GM12864 (cell line): ENCODE results near the gene ROR1.

ENCODE experiments used
- DNase-seq: peaks from one replicate; pipeline ENCODE4 v3.0.0-alpha.2; 2011; ENCODE audit warnings: low read depth
- H3K4me3 ChIP-seq: 2 replicates; pipeline ENCODE4 v1.5.1; 2011; ENCODE audit warnings: mild to moderate bottlenecking, low read depth, low read length, control low read depth
- TF ChIP-seq, protein P1 (sequence below): IDR thresholded peaks from 2 replicates; pipeline ENCODE4 v1.5.1; 2011; ENCODE audit warnings: low read depth, mild to moderate bottlenecking, moderate library complexity, low read length, control low read depth, inconsistent platforms; ENCODE audit errors: missing control alignments

The ROR1 gene

DNA sequence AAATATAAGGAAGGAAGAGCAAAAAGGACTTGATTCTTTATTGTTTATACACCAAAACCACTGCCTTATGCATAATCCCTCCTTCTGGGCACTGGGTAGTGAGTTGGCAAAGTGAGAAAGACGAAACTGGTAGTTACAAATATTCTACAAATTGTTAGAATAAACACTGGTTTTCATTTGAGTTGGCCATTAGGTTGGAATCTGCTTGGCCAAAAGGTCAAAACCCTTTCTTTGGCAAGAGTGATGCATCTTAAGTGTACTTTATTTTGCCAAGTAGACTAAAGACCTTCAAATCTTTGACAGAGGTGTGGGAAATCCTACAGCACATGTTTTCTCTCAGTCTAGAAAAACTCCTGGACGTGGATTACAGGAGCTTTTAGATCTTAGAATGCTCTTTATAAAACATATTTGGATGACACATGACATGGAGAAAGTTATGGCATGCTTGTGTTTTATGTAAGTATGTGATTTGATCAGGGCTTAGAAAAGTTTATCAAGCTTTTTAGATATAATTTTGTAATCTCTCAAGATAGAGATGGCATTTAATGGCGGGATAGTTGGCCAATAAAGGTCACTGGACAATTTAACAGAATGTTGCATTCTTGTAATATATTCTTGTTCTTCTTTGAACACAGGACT lies 120.9 kb downstream of the ROR1 start:
- TF ChIP-seq, protein P1, sequence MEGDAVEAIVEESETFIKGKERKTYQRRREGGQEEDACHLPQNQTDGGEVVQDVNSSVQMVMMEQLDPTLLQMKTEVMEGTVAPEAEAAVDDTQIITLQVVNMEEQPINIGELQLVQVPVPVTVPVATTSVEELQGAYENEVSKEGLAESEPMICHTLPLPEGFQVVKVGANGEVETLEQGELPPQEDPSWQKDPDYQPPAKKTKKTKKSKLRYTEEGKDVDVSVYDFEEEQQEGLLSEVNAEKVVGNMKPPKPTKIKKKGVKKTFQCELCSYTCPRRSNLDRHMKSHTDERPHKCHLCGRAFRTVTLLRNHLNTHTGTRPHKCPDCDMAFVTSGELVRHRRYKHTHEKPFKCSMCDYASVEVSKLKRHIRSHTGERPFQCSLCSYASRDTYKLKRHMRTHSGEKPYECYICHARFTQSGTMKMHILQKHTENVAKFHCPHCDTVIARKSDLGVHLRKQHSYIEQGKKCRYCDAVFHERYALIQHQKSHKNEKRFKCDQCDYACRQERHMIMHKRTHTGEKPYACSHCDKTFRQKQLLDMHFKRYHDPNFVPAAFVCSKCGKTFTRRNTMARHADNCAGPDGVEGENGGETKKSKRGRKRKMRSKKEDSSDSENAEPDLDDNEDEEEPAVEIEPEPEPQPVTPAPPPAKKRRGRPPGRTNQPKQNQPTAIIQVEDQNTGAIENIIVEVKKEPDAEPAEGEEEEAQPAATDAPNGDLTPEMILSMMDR: no peak
- no peak overlapping the region for H3K4me3 ChIP-seq
- DNase-seq: no peak

DNA sequence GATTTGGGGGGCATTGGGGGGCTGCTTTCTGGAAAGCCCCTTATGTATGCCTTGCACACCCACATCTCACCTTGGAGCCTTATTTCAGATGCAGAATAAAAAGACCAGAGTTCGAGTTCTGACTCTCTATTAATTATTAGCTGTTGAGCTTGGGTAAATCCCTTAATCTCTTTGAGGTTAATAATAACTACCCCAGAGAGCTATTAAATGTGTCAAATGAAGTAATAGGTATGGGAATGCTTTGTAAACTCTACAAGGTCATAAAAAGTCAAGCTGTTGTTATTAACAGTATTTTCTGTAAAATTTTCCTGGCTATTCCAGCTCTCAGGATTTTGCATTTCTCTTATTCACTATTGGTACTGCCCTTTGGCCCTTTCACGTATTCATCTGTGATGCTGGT lies 122.9 kb downstream of the ROR1 start:
- H3K4me3 ChIP-seq: no peak overlapping the region
- no peak for DNase-seq
- TF ChIP-seq, protein P1: no peak

DNA sequence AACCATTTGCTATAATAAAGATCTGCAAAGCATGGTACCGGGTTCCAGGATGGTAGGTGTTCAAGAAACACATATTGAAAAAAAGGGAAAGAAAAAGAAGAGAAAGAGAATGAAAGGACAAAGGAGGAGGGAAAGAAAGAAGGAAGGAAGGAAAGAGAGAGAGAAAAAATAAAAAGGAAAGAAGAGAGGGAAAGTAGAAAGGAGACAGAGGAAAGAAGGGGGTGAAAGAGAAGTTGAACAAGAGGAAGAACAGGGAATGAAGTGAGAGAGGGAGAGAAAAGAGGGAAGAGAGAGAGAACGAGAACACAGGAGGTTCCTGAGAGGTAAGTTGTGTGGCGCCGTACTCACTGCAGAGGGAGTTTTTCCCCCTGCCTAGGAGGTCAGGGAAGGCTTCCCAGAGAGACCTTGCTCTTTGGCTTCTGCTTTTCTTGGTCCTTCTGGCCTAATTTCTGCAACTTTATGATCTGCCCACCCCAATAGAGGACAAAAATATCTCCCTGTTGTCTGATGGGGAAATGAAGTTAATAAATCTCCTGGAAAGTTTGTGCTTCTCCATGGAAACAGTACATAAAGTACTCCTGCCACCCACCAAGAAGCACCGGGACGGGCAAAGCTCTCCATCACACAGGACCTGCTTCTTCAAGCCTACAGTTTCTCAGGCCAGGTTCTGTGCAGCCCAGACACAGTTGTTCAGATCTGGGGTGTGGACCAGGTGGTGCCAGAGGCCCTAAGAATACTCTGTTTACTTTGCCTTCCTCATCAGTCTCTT lies 124.8 kb downstream of the ROR1 start:
- TF ChIP-seq, protein P1: no peak
- no peak for DNase-seq
- no peak overlapping the region for H3K4me3 ChIP-seq

DNA sequence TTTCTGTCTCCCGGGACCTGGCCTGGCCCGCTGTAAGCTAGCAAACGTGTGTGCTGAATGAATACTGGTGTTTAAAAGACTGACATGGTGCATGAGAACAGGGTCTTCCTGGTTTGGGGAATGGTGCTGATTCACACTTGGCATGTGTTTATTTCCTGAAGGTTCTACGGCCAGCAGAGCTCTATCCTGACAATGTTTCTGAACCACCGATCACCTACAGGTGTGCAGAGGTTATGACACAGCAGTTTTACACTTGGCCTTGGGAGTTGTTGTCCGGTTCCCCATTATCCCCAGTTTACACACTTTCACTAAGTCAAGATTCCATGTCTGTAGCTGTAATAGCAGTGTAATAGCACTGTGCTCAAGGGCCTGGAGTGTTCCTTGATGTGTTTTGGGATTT lies 127.3 kb downstream of the ROR1 start:
- no peak overlapping the region for H3K4me3 ChIP-seq
- no peak for DNase-seq
- TF ChIP-seq, protein P1: no peak

DNA sequence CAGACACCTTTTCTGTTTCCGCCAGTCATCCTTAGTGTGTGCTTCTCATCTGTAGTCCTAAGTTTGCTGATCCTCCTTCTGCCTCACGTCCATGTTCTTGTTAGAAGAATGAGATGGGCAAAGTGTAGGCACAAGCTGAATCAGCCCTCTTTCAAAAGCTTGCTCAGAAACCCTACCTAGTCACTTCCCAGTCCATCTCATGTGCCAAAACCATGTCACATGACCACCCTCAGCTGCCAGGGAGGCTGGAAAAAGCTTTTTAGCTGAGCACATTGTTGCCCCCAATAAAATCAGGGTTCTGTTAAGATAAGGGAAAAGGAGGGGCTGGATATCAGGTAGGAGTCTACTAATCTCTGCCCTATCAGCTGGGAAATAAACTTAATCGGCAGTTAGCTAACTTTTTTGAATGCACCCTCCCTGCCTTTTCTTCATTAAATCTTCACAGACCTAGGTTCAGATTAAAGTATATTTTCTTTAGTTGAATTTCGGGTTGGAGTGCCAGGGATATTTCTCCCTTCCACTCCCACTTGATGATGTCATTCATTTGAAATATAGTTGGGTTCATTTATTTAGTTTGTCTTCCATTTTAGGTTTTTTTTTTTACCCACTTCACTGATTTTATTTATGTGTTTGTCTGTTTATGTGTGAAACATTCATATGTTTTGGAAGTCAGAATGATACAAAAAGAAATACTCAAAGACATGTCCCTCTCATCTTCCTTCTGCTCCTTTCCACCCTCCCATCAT lies 129.2 kb downstream of the ROR1 start:
- no peak overlapping the region for H3K4me3 ChIP-seq
- DNase-seq: no peak
- TF ChIP-seq, protein P1: no peak

DNA sequence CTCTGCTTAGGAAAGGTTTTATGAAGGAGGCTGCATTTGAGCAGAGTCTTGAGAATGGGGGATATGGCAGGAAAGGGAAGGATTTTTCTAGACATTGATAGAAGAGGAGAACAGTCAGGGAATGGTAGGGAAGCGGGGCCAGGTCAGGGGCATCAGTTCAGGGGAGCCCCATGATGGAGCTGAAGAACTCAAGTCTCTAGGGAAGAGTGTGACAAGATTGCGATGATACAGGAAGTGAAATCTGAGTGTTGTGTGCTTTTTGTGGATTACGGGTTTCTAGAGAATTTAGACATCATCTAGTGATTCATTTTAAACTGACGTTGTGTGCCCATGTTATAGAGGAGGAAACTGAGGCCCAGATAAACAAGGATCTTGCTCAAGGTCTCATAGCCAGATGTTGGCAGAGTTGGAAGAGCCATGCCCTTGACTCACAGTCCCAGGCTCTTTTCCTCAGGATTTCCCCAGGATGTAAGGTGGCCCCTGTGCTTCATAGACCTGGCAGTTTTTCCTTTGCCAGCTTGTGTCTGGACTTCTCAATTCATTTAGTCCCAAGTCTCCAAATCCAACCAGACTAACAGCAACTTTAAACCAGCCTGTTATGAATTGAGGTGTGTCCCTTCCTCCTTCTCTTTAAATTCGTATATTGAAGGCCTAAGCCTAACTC lies 130.3 kb downstream of the ROR1 start:
- H3K4me3 ChIP-seq: no peak overlapping the region
- TF ChIP-seq, protein P1: no peak
- no peak for DNase-seq
